SK-MEL-5 (cell line): ENCODE results near the gene CPN2. TPM values are rescaled to one million over a fixed set of nuclear protein-coding genes. Genes with fewer than 3 reads are reported as not detected.

Experiments used
- DNase-seq: peaks from one replicate; pipeline ENCODE4 v3.0.0-alpha.2; 2016; ENCODE audit warnings: low read depth, low spot score
- in situ Hi-C: cut with HindIII; loops from 2 replicates; pipeline ENCODE4 v1.10.0; 2016; ENCODE audit warnings: low sequenced_read_pairs, high pct_unique_total_duplicates, low pct_unique_long_range_greater_than_20kb
- total RNA-seq: library from RNA; depleted of rRNA; stranded (reverse); fragments of >200 nt; shearing (Covaris generic); gene quantifications from 2 replicates; pipeline ENCODE4 v1.2.3, GENCODE V29; 2014

CPN2 gene
- total RNA-seq, 1 experiment from 2014 or later: not detected

DNA sequence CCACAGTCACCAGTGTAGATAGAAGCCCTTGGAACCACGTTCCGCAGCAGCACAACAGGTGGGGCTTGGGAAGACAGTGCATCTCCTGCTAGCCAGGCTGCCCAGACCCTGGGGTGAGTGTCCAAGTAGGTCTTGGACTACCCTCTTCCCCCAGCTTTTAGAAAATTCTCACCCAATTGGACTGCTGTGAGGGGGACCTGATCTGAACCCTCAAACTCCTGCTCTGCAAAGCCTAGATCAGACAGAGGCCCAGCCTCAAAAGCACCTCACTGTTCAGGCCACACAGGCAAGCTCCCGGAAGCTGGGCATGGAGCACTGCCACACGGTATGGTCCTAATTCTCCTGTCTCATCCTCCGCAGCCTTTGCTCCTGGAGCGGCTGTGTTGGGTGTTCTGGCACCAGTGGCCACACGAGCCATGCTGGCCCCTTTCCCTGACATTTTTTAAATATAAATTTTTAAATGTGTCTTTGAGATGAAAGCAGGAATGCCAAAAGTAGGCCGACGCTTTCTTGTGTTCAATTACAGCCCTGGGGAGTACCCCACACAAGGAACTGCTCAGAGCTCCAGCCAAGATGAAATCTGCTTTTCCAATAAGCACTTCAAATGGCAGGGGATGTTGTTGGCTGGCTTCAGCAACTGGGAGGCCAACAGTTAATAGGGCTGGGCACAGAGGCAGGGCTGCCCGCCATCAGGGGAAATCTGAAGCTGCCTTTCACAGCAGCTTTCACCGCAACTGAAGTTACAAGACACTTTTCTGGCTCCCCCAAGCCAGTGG lies 40.9 kb downstream of the CPN2 start:
- no peak for DNase-seq
- in situ Hi-C loops: no loop called here

DNA sequence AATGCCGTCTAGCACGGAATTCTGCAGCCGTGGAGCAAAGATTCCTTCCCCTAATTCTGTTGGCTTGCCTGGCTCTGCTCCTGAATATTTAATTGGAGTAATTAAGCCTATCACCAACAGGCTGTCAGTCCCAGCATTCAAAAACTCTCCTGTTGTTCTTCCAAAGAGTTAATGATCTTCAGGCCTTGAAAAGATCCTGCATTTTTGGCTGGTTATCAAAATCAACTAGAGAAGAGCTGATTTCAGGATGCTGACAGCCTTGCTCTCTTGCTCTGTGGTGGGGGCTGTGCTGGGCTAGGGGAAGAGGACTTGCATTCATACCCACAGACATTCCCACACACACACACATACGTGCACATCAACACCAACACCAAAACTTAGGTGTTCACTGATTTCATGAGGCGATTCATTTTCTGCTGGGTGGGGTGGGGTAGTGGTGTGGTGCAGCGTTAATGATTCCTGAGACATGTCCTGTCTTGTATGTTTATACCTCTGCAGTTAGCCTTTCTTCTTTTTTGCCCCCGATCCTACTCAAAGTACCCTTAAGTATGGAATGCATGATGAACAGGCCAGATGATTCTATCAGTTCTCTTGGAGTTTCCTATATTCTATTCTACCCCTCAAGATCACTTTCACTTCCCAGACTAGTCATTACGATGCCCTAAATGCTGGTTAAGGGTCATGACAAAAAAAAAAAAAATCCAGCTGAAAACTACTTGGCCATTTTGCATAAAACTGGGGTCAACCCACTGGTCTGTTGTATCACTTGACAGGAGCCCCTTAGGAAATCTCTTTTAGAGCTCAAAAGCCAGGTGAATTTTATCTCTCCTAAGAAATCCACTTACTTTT lies 42.3 kb downstream of the CPN2 start:
- no peak for DNase-seq
- in situ Hi-C loops: no loop called here

DNA sequence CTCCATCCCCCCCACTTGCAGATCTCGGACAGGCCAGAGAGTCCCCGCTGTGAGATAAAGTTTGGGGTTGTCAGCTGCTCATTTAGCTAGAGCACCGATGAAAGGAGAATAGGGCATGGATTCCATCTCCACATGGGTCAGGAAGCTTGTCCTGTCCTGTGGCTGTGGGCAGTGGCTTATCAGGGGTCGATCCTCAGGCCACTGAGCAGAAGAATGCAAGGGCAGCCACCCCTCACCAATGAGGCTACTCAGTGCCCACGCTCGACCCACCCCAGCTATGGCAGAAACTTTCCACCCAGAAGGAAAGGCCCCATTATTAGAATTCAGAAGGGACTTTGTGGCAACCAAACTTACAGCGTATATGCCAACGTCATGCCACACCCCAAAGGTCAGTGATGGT lies 43.3 kb downstream of the CPN2 start:
- no peak for DNase-seq
- in situ Hi-C loops: no loop called here

DNA sequence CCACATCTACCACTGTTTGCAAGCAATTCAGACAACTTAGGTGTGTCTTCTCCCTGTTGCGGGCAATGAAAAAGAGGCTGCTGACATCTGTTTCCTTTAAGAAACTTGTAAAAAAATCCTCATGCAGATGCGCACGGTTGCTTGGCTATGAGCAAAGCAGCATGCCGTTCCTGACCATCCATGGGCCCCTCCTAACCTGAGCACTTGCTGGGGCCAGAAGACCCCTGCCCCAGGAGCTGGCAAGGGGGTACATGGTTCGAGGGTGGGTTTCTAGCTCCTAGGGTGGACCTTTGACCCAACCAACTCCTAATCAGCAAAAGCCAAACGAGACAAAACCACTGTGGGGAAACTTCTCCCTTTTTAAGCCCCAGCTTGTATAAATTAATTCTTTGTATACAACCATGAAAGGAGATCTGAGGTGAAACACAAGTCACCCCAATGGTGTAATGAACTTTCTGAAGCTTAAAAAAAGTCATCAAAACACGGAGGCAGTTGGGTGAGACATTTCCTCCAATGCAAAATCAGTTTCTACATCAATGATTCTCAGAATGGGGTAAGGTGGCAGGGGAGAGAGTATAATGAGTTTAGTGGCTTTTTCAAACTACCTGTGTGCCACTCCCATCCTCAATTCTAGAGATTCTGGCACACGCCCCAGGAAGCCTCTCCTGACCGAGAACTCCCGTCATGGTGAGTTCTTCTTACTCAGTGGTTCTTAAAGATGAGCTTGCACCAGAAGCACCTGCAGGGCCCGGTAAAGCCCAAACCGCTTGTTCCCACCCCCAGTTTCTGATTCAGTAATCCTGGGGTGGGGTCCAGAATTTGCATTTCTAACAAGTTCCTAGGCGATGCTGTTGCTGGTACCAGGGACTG lies 44.1 kb downstream of the CPN2 start:
- in situ Hi-C loops: no loop called here
- DNase-seq: no peak

DNA sequence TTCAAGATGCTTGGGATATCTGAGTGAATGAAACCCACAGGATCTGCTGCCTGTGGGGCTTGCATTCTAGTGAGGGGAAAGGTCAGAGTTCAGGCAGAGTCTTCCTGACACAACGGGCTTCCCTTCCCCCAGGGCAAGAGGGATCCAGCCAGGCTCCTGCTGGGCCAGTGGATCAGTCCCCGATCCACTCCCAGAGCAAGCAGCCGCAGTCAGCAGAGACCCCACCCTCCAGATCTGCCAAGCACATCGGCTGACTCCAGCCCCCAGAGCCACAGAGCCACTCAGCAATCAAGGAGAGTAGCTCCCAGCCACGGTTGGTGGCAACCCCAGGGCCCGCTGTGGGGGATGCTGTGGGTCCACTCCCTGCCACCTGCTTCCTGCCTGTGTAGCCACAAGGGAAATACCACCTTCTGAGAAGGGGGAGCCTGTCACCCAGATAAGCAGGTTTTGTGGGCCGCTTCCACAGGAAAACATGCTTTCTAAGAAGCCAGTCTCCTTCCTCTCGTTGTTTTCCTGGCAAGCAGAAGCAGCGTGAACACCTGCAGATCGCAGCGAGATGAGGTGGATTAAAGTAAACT lies 44.9 kb downstream of the CPN2 start:
- in situ Hi-C loops: no loop called here
- no peak for DNase-seq

DNA sequence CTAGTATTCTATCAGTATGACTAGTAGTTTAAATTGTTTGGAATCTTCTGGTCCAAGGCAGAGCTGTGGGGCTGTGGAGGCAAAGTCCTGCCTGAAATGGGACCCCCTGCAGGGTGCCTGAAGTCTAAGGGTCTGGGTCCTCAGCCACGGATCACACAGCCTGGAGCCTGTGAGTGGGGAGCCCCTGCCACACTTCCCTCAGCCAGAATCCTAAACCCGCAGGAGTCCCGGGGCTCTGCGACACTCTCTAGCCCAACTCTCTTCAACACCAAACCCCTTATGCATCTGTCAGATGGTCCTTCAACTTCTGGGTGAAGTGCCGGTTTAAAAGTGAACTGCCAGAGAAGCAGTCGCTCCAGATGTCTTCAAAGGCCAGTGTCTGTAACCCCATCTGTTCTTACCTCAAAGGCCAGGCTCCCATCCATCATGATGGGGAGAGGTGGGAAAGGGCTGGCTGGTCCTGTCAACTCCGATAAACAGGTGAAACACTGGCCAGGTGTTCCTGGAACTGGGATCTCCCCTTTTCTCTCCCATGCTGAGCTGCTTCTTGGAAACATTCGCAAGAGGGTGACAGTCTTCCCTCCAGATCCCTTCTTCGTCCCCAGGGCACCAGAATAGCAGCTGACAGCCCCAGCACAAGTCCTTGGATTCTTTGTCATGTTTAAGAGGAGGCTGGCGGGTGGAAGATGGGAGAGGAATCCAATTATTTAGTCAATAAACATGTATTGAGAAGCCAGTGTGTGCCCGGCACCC lies 45.6 kb downstream of the CPN2 start:
- in situ Hi-C loops: no loop called here

DNA sequence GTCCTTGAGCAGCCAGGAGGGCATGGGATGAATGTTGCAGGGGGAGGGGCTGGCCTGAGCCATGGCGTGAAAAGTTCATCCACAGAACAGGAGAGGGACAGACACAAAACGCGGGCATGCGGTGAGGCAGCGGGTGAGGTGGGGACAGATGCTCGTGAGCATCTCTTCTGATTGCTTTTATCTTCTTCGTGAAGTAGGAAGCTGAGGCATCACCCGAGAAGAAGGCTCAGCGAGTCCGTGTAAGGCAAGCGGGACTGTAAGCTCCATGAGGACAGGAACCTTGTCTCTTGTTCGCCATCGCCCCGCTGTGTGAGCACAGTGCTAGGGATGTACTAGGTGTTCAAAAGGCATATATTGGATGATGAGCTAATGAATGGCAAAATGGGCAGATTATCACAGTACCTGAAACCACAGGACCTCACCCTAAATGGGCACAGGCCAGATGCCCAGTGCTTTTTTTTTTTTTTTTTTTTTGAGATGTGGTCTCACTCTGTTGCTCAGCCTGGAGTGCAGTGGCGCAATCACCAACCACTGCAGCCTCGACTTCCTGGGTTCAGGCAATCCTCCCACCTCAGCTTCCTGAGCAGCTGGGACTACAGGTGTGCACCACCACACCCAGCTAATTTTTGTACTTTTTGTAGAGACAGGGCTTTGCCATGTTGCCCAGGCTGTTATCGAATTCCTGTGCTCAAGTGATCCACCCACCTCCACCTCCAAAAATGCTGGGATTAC lies 46.8 kb downstream of the CPN2 start:
- no peak for DNase-seq
- in situ Hi-C loops: no loop called here

More for the DNA sequence above, 45.6 kb downstream of the CPN2 start:
- DNase-seq: no peak

DNA sequence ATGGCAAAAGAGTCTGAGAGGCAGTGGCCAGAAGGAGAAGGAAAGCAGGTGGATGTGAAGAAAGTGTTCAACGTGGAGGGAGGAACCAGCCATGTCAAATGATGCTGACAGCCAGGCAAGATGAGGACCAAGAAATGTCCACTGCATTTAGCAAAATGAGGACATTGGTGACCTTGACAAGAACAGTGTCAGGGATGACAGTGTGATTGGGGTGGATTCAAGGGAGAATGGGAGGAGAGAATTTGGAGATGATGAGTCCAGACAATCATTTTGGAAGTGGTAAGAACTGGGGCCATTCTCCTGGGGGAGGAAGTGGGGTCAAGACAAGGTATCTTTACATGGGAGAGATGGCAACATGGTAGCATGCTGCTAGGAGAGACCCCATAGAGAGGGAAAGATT lies 47.4 kb downstream of the CPN2 start:
- in situ Hi-C loops: no loop called here

DNA sequence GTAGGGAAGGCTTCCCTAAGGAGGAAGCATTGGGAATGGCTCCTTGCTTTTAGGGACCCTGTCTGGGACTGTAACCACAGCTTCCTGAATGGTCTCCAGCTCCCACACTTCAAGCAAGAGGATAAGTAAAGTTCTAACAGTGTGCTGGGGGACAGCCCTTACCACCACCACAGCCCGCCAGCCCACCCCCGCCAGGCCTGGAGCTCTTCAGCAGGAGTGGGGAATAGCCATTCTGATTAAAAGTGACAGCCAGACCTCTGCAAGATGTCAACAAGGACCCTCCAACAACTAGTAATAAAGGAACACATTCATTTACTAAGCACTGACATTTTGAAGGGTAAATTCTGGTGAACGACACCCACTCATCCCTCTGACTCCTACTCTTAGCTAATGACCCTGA lies 49.4 kb downstream of the CPN2 start:
- in situ Hi-C loops: no loop called here
- DNase-seq: no peak

More for the DNA sequence above, 47.4 kb downstream of the CPN2 start:
- DNase-seq: no peak

DNA sequence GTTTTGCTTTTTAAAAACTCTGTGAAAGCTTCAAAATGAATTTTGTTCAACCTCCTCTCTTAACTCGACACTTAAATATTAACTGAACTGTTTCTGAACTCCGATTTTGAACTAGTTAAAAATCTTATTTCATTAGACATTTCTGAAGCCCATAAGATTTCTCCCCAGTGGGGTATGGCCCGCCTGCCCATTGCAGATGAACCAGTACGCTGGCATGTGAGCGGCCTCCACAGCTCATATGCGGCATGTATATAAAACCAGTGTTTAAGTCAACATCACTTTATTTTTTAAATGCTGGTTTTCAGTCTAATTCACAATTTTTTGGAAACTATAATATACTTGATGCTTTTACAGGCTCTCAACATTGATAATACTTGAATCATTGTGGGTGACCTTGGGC lies 50.2 kb downstream of the CPN2 start:
- in situ Hi-C loops: no loop called here
- DNase-seq: no peak

DNA sequence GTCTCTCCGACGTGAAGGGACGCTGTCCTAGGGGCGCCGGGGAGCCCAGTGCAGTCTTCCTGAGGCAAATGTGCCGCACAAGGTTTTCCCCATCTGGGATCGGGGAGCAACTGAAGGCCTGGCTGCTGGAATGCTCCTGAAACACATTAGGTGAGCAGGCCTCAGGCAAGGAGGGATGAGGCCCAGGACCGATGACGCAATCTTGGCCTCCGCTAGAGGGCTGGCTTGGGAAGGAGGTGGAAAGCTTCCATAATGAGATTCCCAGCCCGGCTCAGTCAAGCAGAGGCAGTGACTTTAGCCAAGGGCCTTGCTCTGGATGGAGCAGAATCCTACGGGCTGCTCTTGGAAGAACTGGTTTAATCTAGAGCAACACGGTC lies 50.8 kb downstream of the CPN2 start:
- in situ Hi-C loops: no loop called here

DNA sequence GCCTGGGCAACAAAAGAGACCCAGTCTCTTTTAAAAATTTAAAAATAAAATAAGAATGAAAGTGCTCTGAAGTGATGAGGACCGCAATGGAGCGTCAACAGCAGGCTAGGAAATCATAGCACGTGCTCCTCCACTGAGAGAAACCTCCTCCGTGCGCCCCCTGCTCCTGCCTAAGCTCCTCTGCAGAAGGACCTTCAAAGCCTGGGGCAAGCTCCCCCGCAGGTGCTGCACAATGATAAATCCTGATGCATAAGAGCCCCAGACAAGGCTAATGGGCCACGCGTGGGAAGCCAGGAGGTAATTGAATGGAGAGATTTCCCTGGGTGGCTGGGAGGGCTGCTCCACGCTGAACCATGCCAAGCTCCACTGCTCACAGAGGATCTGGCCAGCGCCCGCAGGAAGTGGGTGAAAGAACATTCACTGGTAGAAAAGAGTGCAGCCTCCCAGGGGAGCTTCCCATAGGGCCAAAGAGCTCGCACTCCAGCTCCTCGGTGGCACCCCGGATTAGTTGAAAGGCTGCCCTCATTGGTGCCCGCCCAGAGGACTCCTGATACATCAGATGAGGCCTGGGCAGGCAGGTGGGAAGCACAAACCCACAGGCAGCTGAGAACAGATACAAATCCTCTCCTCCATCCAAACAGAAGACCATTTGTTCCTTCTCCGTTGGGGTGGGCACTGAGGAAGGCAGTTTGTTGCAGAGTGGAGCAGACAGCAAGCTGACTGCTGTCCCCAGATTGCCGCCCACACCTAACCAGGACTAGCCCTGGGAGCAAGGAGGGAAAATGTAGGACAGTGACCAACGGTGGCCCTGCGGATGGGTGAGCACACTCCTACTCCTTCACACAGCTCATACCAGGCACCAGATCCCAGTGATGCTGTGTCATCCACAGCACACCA lies 52.5 kb downstream of the CPN2 start:
- in situ Hi-C loops: no loop called here
- DNase-seq: no peak

More for the DNA sequence above, 50.8 kb downstream of the CPN2 start:
- DNase-seq: no peak

DNA sequence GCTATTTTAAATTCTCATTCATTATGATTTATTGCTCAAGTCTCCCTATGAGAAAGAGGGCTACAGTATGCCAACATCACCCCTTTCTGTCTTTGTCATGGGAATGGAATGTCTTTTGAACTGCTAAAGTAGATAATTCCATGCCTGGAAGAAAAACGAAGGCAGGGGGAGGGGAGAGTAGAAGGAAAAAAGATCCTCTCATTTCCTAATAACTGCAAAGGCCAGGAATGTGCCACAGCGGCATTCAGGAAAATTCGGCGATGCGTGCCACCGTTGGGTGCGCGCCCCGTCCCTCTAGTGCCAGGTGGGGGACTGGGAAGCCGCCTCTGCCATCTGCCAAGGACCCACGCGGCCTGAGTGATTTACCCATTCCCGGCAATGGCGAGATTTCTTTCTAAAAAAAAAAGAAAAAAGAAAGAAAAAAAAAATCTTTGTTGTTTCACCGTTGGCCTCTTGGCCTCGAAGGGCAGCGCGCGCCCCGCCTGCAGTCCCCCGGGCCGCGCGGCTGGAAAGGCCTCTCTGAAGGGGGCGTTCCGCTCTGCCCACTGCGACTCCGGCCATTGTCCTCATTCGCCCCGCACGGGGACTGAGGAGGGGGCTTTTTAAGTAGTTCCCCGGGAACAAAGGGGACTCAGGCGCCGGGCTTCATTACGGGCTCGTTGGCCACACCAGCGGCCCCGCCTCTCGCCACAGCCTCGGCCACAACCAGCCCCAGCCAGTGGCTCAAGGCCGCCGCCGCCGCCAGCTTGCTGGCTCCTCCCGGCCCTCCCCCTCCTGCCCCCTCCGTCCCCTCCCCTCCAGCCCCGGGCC lies 54.5 kb downstream of the CPN2 start:
- DNase-seq: no peak
- in situ Hi-C loops: no loop called here

DNA sequence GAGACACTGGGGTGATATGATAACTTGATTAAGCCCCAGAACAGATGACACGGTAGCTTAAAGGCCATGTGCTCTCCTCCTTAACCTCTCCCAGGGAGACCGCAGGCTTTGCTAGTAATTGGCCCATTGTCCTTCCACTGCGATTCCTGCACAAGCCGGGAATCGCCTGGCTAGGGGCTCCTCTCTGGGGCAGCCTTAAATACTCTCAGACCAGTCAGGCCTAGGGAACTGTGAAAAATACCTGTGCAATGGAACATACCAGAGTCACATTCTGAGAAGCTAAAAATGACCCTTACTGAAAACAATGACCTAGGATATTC lies 56.3 kb downstream of the CPN2 start:
- in situ Hi-C loops: no loop called here

More for the DNA sequence above, 56.3 kb downstream of the CPN2 start:
- no peak for DNase-seq
